ENCODE measurements around the gene SEMA4C.
"Not testable (repeated sequence)": the region's sequence is repeated elsewhere in the genome, so short reads cannot be mapped to it uniquely, and the experiment has no call there.

SEMA4C gene

DNA sequence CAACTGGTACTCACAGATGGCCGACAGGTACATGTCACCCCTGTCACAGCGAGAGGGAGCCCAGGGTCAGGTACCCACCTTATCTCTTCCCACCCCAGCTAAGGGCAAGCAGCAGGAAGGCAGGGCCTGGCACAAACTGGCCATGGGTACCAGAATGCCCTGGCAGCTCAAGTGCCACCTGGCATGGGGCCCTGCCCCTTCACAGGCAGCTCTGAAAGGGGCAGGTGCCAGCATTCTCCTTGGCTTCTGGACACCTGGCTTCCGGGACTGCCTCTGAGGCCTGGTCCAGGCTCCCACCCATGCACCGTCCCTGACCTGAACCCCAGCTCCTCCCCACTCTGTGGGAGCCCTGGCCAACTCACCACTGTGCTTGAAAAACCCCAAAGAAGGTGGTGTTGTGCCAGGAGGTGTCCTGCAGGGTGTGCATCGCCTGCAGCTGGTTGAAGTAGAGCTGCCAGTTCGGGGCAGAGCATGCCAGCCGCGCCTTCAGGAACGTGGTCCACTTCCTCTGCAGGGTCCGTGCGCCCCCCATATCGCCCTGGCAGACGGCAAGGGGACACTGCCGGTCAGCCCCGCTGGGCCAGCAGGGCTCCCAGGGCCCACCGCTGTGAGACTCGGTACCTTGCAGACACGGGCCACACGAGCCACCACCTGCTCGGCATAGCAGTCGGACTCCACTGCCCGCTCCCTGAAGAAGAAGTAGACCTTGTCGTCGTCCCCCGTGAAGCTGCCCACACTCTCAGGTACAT is 5.4 kb downstream of the SEMA4C start:
- DNase-seq: no peak

DNA sequence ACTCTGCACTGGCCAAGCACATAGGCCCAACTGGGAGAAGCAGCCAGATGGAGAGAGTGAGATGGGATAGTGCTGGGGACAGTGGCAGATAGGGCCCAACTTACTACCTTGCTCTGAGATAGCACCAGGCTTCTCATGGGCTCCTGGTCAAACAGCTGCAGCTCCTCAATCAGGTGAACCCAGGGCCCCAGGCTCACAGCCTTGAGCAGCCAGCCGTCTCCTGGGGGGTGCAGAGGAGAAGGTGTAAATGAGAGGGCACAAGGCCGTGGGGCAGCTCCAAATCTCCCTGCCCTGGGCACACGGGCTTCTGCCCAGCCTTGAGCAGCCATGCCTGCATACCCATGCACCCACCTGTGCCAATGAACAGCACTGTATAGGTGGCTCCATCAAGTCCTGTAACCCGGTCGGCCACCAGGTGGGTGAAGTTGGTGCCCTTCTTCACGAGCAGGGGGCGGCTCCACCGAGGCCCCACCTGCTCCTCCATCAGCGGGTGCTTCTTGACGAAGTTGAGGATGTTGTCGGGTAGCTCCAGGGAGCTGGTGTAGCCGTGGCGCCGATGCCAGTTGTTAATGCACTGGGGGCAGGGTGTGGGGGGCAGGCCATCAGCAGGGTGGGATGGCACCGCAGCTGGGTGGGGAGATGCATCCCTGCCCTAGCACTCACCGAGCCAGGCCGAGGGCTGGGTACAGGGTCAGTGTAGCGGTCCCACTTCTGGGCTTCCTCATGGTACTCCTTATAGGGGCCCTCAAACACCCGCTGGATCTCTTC is 6.1 kb downstream of the SEMA4C start:
- DNase-seq: no peak

DNA sequence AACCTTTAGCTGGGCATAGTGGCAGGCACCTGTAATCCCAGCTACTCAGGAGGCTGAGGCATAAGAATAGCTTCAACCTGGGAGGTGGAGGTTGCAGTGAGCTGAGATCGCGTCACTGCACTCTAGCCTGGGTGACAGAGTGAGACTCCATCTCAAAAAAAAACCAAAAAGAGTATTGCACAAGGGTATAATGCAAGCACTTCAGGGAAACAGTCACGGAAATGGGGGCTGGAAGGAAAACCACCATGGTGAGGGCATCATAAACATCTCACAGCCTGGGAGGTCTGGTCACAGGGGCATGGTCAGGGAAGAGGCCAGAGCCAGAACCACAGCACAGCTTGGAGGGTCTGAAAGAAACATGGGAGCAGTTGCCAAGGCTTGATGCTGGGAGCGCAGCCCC is 6.8 kb downstream of the SEMA4C start:
- DNase-seq: not testable (repeated sequence)

DNA sequence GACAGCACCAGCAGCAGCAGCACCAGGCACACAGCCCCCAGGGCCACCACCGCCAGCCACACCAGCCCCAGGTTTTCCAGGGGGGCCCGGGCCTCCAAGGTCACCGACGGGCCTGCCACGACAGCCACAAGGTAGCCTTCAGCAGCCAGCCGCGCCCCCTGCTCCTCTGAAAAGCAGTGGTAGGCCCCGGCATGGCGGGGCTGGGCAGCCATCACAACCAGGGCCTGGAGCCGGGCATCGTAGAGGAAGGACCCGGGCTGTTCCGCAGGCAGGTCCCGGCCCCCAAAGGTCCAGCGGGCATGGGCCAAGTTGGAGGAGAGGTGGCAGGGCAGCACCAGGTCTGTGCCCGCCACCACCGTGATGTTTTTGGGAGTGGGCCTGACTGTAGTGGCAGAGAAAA is 8.8 kb downstream of the SEMA4C start:
- DNase-seq: no peak

DNA sequence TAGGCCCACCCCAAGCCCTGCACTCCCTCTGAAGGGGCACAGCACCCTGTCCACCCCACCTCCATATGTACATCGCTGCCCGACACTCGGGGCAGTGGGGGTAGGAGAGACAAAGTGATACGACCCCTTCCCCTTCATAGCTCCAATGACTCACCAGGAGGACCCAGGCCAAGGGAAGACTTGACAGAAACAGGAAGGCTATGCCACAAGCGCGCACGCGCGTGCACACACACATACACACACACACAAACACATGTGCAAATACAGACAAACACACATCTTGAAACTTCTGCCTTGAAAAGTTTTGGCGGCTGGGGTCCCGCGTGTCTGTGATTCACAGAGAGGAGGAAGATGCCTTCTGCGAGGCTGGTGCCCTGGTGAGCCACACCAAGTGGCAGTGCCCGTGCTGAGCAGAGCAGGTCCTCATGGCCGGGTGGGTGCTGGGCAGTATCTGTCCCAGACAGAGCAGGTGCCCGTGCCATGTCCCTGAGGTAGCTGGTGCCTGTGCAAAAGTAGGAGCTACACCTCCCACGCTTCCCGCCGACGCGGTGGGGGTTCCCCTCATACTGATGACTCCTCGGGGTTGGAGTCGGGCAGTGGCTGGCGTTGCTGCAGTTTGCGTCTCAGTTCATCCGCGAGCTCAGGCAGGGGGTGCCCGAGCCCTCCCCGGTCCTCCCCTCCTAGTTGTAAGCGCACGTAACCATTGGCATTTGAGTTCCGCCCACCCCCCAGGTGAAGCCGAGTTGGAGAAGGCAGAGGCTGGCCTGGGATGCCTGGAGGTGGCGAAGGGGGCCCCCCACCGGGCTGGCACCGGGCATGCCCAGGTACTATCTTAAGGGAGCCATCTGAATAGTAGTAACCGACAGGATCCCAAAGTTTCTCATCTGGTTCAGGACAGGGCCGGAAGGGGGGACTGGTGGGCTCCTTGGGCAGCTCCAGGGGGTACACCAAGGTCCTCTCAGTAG is 9.5 kb downstream of the SEMA4C start:
- DNase-seq: no peak

DNA sequence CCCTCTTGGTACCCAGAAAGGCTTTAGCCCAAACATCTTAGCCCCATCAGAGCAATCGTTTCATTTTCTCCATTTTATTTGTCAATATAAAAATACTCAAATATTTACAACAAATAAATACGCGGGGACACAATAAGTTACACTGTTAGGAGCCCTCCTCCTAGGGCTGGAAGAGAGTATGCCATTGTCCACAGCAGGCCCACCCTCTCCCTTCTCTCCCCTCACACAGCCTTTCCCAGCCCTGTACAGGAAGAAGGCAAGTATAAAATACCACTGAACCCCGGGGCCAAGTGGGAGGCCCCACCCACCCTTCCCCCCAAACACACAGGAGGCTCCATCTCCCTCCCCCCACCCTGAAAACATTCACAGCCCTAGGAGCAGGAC is 10.2 kb downstream of the SEMA4C start:
- no peak for DNase-seq

DNA sequence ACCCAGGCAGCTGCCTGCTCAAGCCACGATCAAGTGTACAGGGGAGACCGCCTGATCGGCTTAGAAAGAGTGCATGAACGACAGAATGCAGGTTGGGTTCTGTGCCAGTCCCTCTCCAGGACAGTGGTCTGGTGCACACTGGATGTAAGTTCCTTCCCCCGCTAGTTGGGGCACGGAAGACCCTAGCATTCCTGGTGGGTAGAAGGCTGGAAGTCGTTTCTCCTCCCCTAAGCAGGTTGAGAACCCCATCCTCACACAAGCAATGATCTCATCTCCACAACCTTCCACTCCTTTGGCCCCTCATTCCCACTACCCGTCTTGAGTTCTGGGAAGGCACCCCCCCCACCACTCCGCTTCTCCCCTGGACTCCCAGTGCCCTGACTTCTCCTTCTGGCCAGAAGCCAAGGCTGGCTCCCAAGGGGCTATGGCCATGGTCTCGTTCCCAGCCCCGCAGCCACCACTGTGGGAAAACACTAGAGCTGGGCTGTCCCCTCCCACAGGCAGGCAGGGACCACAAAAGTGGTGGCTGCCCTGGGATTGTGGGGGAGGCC is 10.7 kb downstream of the SEMA4C start:
- DNase-seq: no peak

DNA sequence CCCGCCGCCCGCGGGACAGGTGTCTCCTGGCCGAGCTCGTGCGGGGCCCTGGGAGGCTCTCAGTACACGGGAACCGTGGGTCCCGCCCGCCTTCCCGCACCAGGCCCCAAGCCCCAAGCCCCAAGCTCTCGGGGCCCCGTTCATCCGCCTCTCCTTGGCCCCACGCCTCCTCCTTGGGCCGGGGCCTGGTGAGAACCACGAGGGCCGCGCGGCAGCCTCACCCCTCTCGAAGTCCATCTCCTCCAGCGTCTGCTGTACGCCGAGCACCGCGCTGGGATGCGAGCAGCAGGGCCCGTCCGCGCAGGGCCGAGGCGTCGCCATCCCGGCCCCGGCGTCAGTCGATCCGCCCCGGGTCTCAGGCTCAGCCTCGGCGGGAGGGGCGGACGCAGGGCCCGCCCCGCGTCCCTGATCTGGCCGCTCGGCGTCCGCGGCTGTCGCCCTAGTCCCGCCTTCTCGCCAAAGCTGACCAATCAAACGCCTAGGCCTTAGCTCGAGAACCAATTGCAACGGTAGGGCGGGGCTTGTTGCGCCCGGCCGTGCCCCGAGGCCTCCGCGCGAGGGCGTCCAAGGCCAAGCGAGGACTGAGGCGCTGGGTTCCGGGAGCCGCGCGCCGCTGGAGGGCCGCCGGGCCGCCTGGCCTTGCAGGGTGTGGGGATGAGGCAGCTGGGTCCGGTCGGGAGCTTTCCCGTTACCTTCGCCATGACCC is 12.1 kb downstream of the SEMA4C start, which contains the start of gene ANKRD39:
ANKRD39 (minus strand) TSS at position 350 of the 706 bp plus-strand sequence; CDS start at position 321, 29 bp downstream.
- peak; percentile 97 for DNase-seq

DNA sequence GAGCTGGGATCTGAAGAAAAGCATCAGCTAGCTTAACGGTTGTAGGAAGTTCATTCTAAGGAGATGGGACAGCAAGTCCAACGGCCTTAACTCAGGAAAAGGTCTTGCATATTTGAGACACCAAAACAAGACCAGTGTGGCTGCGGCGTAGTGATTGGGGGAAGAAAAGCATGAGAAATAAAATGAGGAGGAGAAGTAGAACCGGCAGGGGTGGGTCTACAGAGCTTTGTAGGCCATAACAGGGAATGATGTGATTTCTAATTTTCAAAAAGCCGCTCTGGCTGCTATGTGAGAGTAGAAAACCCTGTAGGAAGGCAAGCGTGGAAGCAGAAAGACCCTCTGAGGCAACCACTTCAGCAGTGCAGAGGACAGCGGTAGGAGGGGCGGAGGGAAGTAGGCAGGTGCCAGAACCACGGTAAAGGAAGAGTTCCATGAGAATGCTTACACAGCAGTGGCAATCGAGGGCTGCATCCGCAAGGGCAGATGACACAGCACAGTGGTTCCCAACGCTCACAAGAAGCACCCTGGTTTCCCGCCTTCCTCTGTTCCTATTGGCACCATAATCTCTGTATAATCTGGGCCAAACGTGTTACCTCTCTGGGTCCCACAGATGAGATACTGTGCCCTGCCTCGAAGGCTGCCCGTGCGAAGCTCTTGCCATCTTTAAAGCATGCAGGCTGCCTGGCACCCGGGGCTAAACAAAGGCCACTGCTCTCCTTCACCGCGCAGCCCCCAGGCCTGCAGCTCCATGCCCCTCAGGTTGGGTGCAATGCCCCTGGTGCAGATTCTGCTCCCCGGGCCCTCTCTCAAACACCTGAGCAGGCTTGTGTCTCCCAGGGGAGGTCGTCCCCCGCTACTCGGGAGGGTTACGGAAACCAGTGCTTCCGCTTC is 12.9 kb downstream of the SEMA4C start:
- DNase-seq: peak; percentile 38

DNA sequence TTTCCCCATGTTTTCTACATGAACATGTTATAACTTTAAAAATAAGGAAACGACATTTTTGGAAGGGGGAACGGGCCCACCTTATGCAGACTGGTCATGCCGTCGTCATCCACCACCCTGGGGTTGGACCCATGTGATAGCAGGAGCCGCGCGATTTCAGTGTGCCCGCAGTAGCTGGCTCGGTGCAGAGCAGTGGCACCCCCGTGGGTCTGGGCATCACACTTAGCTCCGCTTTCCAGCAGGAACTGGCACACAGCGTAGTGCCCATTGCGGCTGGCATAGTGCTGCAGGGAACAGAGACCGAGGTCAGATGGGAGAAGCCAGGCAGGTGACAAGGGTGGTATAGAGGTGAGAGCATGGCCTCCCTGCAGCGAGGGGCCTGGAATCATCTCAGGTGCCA is 16.6 kb downstream of the SEMA4C start:
- DNase-seq: no peak

DNA sequence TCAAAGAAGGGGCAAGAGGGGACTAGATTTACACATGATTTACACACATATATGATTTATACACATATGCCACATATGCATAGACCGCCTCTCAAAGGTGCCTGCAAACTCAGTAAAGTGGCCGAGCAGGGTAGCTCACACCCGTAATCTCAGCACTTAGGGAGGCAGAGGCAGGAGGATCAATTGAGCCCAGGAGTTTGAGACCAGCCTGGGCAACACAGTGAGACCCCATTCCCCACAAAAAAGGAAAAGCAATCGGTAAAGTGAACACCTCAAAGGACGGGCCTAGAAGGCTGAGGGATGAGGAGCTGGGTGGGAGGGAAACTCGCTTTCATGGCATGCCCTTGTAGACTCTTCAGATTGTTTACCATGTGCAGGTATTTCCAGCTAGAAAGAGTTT is 17.2 kb downstream of the SEMA4C start:
- no peak for DNase-seq

DNA sequence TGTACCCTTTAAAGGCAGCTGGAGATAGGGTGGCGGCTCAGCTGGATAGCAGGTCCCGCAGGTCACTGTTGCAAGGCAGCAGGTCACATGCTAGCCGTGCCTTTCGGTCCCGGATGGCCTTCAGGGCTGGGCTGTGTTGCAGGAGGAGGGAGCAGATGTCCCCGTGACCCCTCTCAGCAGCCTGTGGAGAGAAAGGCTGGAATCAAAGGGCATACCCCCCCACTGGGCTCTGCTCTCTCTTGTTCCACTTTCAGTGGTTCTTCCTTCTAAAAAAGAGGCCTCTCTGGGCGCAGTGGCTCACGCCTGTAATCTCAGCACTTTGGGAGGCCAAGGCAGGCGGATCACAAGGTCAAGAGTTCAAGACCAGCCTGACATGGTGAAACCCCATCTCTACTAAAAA is 21.6 kb downstream of the SEMA4C start:
- no peak for DNase-seq

DNA sequence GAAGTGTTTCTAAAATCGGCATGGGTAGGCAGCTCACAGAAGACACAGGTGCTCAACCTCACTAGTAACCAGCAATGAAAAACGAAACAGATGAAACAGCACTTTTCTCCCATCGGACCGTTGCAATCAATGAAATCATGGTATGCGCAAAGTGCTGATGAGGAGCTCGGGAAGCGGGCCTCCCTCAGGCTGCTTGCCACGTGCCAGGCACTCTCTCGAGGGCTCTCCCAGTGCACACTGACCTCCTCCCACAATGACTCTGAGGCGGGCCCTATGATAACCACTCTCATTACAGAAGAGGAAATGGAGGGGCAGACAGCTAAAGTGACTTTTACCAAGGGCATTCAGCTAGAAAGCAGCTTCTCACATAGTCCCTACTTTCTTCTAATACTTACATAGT is 22.3 kb downstream of the SEMA4C start:
- DNase-seq: no peak

DNA sequence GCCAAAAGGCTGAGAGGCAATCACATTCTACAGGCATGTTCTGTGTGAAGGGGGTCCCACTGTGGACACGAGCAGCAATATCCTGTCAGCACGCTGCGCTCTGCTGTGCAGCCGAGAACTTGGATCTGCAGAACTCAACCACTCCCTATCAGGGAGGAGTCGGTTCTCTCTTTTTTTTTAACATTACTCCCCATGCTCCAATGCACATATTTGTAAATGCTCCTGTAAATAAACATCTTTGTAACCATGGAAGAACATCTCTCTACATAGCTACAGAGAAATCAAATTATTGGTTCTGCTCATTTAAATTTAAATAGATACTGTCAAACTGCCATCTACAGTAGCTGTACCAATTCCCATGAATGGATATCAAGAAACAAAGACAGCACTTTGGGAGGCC is 23.1 kb downstream of the SEMA4C start:
- no peak for DNase-seq

DNA sequence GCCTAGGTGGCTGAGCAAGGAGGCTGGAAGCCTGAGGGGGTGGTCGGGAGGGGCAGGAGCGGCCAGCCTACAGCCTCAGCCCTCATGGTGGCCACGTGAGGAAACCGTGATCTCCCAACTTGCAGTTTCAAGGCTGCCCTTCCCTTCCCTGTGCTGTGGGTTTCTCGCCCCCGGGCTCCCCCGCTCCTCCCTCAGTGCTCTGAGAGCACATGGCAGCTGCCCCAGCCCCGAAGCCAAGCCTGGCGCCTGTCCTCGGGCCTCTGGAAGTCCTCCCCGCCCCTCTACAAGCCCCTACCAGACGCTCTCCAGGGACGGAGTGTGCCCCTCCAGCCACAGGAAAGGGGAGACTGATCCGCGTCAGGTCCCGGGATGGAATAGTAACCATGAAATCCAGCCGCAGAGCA is 25.5 kb downstream of the SEMA4C start:
- no peak for DNase-seq

DNA sequence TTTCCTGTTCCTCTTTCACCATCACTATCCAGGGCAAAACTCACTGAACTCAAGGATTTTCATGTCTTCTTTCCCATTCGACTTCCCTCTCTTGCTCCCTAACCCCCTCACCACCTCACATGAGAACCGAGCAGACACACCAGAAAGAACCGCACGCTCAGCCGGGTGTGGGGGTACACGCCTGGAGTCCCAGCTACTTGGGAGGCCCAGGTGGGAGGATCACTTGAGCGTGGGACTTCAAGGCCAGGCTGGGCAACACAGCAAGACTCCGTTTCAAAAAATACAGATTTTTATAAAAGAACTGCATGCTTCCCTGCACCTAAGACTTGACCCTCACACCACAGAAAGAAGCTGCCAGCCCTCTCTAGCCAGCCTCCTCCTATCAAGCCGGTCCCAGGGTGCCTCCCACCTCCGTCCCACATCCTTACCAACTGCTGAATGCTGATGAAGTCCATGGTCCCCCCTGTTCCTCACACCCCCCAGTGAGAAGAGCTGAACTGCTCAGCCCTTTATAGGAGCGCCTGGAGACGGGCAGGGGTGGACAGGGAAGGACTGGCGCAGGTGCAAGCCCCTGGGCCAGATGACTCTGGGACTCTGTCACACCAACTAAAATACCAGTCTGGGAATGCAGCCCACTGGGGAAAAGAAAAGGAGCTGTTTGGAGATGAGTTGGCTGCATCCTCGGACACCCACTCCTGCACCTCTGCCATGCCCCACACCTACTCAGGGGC is 26.2 kb downstream of the SEMA4C start, which contains the start of gene ANKRD23:
ANKRD23 (minus strand) TSS at position 484 of the 731 bp plus-strand sequence; CDS start at position 455, 29 bp downstream.
- DNase-seq: no peak

DNA sequence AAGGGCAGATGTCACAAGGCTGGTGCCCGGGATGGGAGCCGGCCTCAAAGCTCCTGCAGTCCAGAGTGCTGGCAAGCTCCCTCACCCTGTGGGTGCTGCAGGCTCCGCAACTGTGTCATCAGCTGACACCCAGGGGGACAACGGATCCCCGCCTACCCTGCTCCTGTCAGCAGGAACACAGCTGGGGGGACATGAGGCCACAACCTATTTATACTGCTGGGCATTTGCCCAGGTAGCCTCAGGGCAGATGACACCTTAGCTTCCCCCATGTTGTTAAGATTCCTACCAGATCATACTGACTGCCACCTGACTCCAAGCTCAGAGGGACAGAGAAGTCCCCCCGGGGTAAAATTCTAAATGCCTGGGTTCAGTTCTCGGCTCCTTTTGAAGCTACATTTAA is 27.3 kb downstream of the SEMA4C start:
- DNase-seq: no peak

DNA sequence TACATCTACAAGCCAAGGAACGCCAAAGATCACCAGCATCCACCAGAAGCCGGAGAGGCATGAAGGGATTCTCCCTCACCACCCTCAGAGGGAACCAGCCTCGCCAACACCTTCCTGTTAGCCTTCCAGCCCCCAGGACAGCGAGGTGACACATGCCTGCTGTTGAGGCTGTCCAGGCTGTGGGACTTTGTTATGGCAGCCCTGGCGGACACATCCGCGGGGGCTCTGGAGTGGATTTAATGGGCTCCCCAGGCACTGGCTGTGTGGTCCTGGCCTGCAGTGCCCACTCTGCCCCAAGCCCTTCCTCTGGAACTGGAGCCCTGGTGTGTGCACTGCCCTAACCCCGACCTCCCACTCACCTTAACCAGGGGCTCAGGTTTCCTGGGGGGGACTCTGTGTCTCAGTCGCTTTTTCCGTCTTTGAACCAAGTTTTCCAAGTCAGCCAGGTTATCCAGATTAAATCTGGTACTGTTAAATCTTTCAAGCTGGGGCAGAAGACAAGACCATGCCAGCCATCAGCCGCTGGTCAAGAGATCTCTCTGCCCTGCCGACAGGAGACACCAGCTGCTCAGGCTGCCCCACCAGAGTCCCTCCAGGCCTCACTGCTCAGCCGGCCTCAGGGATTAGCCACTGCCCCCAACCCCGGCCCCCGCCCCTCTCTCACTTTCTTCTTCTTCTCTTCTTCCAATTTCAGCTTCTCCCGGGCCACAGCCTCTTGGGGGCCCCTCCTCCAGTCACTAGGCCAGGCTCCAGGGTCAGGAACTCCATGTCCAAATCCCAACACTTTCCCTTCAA is 28.0 kb downstream of the SEMA4C start:
- DNase-seq: no peak

Data from CD4-positive, alpha-beta T cell treated with Interleukin-15 for 1 hour (primary cell).